SKM-1 treated with dmso at 0.1 percent for 144 hours (cell line): ENCODE measurements around the gene CLCA2.

Experiments used
- DNase-seq: peaks from one replicate; lab custom pipeline; 2025; ENCODE audit not compliant: unreplicated experiment; lab: John Stamatoyannopoulos, UW

Gene CLCA2

GRCh38 chr1:86423873-86424272, at the start of gene CLCA2:
Gene CLCA2, plus strand, starts transcription at chr1:86424171. Its CDS starts 77 bp downstream, at chr1:86424248.
- no peak for DNase-seq

GRCh38 chr1:86375688-86376087, 48.3 kb upstream of the CLCA2 start:
- no peak for DNase-seq

GRCh38 chr1:86377341-86377740, 46.6 kb upstream of the CLCA2 start:
- DNase-seq: no peak

- no peak for DNase-seq
These were observed 45.2 kb upstream of the CLCA2 start for GRCh38 chr1:86378813-86379212.

GRCh38 chr1:86380257-86380861, 43.6 kb upstream of the CLCA2 start:
- DNase-seq: peak; percentile 41

GRCh38 chr1:86381223-86381622, 42.7 kb upstream of the CLCA2 start:
- DNase-seq: no peak

- no peak for DNase-seq
These were observed 41.1 kb upstream of the CLCA2 start for GRCh38 chr1:86382878-86383277.

GRCh38 chr1:86387916-86388627, 35.9 kb upstream of the CLCA2 start:
- no peak for DNase-seq

- DNase-seq: no peak
These were observed 35.2 kb upstream of the CLCA2 start for GRCh38 chr1:86388777-86389176.

- DNase-seq: no peak
These were observed 34.7 kb upstream of the CLCA2 start for GRCh38 chr1:86389307-86389706.

GRCh38 chr1:86394416-86394815, 29.6 kb upstream of the CLCA2 start:
- DNase-seq: no peak

GRCh38 chr1:86395751-86396497, 28.0 kb upstream of the CLCA2 start, which contains the start of gene ODF2L:
Gene ODF2L, minus strand, starts transcription at chr1:86396323. Its CDS starts 9,296 bp downstream, at chr1:86387027.
- DNase-seq: peak; percentile 81

- DNase-seq: peak; percentile 50
These were observed 27.5 kb upstream of the CLCA2 start for GRCh38 chr1:86396498-86396890.

- DNase-seq: no peak
These were observed 14.5 kb upstream of the CLCA2 start for GRCh38 chr1:86409416-86410021.

GRCh38 chr1:86410879-86411278, 13.1 kb upstream of the CLCA2 start:
- no peak for DNase-seq

GRCh38 chr1:86416343-86416742, 7.6 kb upstream of the CLCA2 start:
- DNase-seq: no peak

GRCh38 chr1:86419277-86419903, 4.6 kb upstream of the CLCA2 start:
- peak; percentile 61 for DNase-seq

GRCh38 chr1:86421601-86422280, 2.2 kb upstream of the CLCA2 start:
- DNase-seq: no peak

- DNase-seq: no peak
These were observed 498 bp upstream of the CLCA2 start for GRCh38 chr1:86423473-86423872.

- no peak for DNase-seq
These were observed 5.3 kb downstream of the CLCA2 start for GRCh38 chr1:86429122-86429725.
